Left lung (tissue), 10 donors: ENCODE results near the gene SRP72. TPM values are rescaled to one million over a fixed set of nuclear protein-coding genes. Genes with fewer than 3 reads are reported as not detected.

Experiments
- ATAC-seq: fragments of 200-7000 bp; cut with Tn5 transposase; one replicate; pipeline ENCODE4 v1.9.1; 2020; ENCODE audit warnings: moderate library complexity
- DNase-seq, 4 donors: peaks; one replicate each; pipeline ENCODE4 v3.0.0-alpha.2; 2013 to 2020
- H3K27ac ChIP-seq, 2 donors: fragments of 200-600 bp; sonication (generic) in 1 of 2; one replicate each; pipeline versions ENCODE4 v1.5.0 to v1.8.0; 2020 to 2021
- H3K27me3 ChIP-seq, 2 donors: fragments of 200-600 bp; sonication (generic) in 1 of 2; one replicate each; pipeline versions ENCODE4 v1.5.0 to v1.8.0; 2020 to 2021
- H3K36me3 ChIP-seq, 2 donors: fragments of 200-600 bp; sonication (generic) in 1 of 2; one replicate each; pipeline versions ENCODE4 v1.5.0 to v1.8.0; 2020 to 2021
- H3K4me1 ChIP-seq, 2 donors: fragments of 200-600 bp; one replicate each; pipeline ENCODE4 v1.8.0; 2021
- H3K4me3 ChIP-seq, 2 donors: fragments of 200-600 bp; sonication (generic) in 1 of 2; one replicate each; pipeline versions ENCODE4 v1.5.0 to v1.8.0; 2020 to 2021; ENCODE audit warnings: mild to moderate bottlenecking in 1 of 2
- H3K9me3 ChIP-seq, 2 donors: fragments of 200-600 bp; sonication (generic) in 1 of 2; one replicate each; pipeline versions ENCODE4 v1.5.0 to v1.8.0; 2020 to 2021
- intact Hi-C, 2 donors: fragments of 100-400 bp; cut with DNase I; formaldehyde crosslinking; loops; one replicate each; pipeline versions ENCODE4 v1.11.2 to v1.14.2; 2022
- polyA plus RNA-seq, 6 donors: library from polyadenylated mRNA; unstranded; fragments of 120-200 nt; gene quantifications; one replicate each; pipeline ENCODE4 v1.2.1, GENCODE V29; 2013; ENCODE audit not compliant: insufficient read length in 6 of 6
- total RNA-seq, 2 donors: library from RNA; stranded (reverse); fragmentation: NEBNext Ultra II Directional; extraction: Animal tissue kit (Norgen Biotek cat#: 25700); gene quantifications; one replicate each; pipeline ENCODE4 v1.2.1, GENCODE V29; 2021
- TF ChIP-seq, protein P1 (sequence below), 2 donors: fragments of 200-600 bp; sonication (generic) in 1 of 2; IDR thresholded peaks; one replicate each; pipeline versions ENCODE4 v1.5.0 to v1.8.0; 2021; ENCODE audit warnings: antibody characterized with exemption in 2 of 2
- donor health status: DM: no; HTN: yes; CAD: no.
- donor health status: DM: no; HTN: no; CAD: no.

Gene SRP72
- total and polyA plus RNA-seq, 8 donors = 85.3 to 136 (median 116) TPM

DNA sequence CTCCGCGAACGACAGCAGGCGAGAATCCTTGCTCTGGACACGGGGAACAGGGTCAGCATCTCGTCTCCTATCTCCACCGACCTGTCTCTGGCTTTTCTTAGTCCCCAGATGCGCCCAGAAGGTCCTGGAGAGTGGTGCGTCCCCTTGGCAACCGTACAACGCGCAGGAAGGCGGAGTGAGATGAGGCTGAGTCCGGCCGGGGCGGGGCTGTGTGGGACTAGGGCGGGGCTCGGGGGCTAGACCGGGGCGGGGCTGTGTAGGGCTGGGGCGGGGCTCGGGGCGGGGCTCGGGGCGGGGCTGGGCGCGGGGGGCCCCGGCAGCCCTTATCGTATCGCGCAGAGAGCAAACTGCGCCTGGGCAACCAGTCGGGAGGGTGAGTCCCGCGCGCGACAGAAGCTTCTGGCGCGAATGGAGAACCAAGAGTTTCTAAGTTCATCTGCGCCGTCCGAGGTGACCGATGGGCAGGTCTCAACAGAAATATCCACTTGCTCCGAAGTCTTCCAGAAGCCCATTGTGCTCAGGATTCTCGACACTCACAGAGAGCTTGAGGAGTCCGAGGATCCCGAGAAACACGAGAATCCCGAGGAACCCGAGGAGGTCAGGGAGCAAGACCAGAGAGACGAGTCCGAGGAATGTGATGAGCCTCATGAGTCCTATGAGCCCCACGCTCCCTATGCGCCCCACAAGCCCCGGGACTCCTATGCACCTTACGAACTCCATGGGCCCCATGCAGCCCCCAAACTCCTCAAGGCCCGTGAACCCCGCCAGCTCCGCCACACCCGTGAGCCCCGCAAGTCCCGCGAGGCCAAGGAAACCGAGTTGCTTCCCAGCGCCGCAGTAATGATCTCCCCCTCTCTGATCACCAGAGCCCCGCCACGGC lies 63.1 kb downstream of the SRP72 start:
- no peaks in the 10 kb centered on the region for H3K36me3 ChIP-seq
- H3K27me3 ChIP-seq = peaks cover 5 to 49% of the 10 kb centered on the region in 2 donors
- H3K27ac ChIP-seq = no peak overlapping the region
- H3K4me1 ChIP-seq = peaks cover 0 to 8% of the 10 kb centered on the region in 2 donors
- peak; percentile 100 for ATAC-seq
- TF ChIP-seq, protein P1, sequence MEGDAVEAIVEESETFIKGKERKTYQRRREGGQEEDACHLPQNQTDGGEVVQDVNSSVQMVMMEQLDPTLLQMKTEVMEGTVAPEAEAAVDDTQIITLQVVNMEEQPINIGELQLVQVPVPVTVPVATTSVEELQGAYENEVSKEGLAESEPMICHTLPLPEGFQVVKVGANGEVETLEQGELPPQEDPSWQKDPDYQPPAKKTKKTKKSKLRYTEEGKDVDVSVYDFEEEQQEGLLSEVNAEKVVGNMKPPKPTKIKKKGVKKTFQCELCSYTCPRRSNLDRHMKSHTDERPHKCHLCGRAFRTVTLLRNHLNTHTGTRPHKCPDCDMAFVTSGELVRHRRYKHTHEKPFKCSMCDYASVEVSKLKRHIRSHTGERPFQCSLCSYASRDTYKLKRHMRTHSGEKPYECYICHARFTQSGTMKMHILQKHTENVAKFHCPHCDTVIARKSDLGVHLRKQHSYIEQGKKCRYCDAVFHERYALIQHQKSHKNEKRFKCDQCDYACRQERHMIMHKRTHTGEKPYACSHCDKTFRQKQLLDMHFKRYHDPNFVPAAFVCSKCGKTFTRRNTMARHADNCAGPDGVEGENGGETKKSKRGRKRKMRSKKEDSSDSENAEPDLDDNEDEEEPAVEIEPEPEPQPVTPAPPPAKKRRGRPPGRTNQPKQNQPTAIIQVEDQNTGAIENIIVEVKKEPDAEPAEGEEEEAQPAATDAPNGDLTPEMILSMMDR (IDR thresholded peaks at IDR 0.05) = no peak
- intact Hi-C loops = no loop called here
- H3K9me3 ChIP-seq = no peaks in the 10 kb centered on the region
- peak overlapping the region; percentile 41 to 47 for H3K4me3 ChIP-seq
- DNase-seq = peak; percentile 58 to 93 (median 82)

- Histone ChIP-seq H3K36me3 (no peaks in the 10 kb centered on the region), H3K4me3 (peak overlapping the region; percentile 41 to 47), H3K4me1 (peaks cover 0 to 8% of the 10 kb centered on the region in 2 donors), H3K27ac (no peak overlapping the region), H3K9me3 (no peaks in the 10 kb centered on the region), H3K27me3 (peaks cover 5 to 49% of the 10 kb centered on the region in 2 donors)
- DNase-seq (no peak), ATAC-seq (no peak)
- intact Hi-C loops = no loop called here
- TF ChIP-seq, protein P1 (IDR thresholded peaks at IDR 0.05) = no peak
These were observed 63.8 kb downstream of the SRP72 start for GRCh38 chr4:56531149-56531770.

- no peak for ATAC-seq
- no peaks in the 10 kb centered on the region for H3K36me3 ChIP-seq
- DNase-seq = no peak
- no peak overlapping the region for H3K27ac ChIP-seq
- H3K4me3 ChIP-seq = no peak overlapping the region
- intact Hi-C loops = no loop called here
- H3K4me1 ChIP-seq = peaks cover 0 to 8% of the 10 kb centered on the region in 2 donors
- no peaks in the 10 kb centered on the region for H3K9me3 ChIP-seq
- peaks cover 5 to 49% of the 10 kb centered on the region in 2 donors for H3K27me3 ChIP-seq
- TF ChIP-seq, protein P1 (IDR thresholded peaks at IDR 0.05) = no peak
These were observed 64.4 kb downstream of the SRP72 start for GRCh38 chr4:56531823-56532222.

DNA sequence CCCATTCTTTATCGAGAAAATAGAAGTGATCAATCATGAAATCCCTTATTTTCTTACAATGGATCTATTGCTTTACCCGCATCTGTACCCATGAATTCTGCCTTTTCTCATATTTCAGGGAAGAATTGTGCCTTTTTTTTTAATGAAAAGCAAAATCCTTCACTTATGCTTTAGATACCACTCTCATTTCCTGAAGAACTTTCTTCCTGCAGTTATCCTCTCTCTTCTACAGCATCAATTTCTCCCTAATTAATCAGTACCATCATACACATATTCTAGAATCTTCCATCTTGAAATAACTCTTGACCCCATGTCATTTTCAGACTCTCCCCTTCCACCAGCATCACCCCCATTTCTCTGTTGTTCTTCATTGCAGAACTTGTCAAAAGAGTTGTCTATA lies 64.8 kb downstream of the SRP72 start:
- no peak overlapping the region for H3K27ac ChIP-seq
- DNase-seq = no peak
- H3K36me3 ChIP-seq = no peaks in the 10 kb centered on the region
- intact Hi-C loops = no loop called here
- ATAC-seq = no peak
- H3K4me3 ChIP-seq = no peak overlapping the region
- peaks cover 5 to 49% of the 10 kb centered on the region in 2 donors for H3K27me3 ChIP-seq
- no peaks in the 10 kb centered on the region for H3K9me3 ChIP-seq
- TF ChIP-seq, protein P1 (IDR thresholded peaks at IDR 0.05) = no peak
- peaks cover 0 to 8% of the 10 kb centered on the region in 2 donors for H3K4me1 ChIP-seq

- Histone ChIP-seq H3K27me3 (peaks cover 5 to 40% of the 10 kb centered on the region in 2 donors), H3K27ac (no peak overlapping the region), H3K9me3 (no peaks in the 10 kb centered on the region), H3K4me1 (peaks cover 0 to 3% of the 10 kb centered on the region in 2 donors), H3K4me3 (no peak overlapping the region), H3K36me3 (no peaks in the 10 kb centered on the region)
- TF ChIP-seq, protein P1 (IDR thresholded peaks at IDR 0.05) = no peak
- no peak for DNase-seq
- no peak for ATAC-seq
- intact Hi-C loops = no loop called here
These were observed 68.5 kb downstream of the SRP72 start for GRCh38 chr4:56535915-56536314.
